IMR-90 (cell line): ENCODE measurements around the gene SLC6A9. TPM values are rescaled to one million over a fixed set of nuclear protein-coding genes. Genes with fewer than 3 reads are reported as not detected.

Experiments used
- ATAC-seq: fragments of 200-7000 bp; cut with Tn5 transposase; 2 replicates; pipeline ENCODE4 v1.9.1; 2020; ENCODE audit warnings: low read depth, mild to moderate bottlenecking, moderate library complexity
- BruUV-seq: library from RNA; stranded (reverse); fragments of 400-500 nt; replicated peaks from 2 replicates; lab custom pipeline; 2021; lab: Mats Ljungman, UMichigan
- CTCF ChIA-PET: fragments of 300-600 bp; formaldehyde crosslinking; extraction: SDS; loops from one replicate; lab custom pipeline; 2021; ENCODE audit warnings: antibody characterized with exemption; lab: Yijun Ruan, JAX
- POLR2A ChIA-PET: fragments of 300-600 bp; sonication (Branson Sonifier 250); formaldehyde crosslinking; loops from one replicate; lab custom pipeline; 2022; ENCODE audit warnings: antibody characterized with exemption; ENCODE audit not compliant: unreplicated experiment; lab: Charles Lee
- DNase-seq: peaks from one replicate; pipeline ENCODE4 v3.0.0; 2013
- H2AFZ ChIP-seq: replicated peaks from 2 replicates; pipeline ENCODE3; 2013; ENCODE audit warnings: low read length, mild to moderate bottlenecking; ENCODE audit not compliant: poor library complexity
- H2AK5ac ChIP-seq: 2 replicates; pipeline ENCODE4 v1.6.1; 2013; ENCODE audit warnings: low read depth, low read length, inconsistent platforms
- H2AK9ac ChIP-seq: replicated peaks from 2 replicates; pipeline ENCODE3; 2013; ENCODE audit warnings: mild to moderate bottlenecking, low read depth, low read length, moderate library complexity; ENCODE audit not compliant: poor library complexity
- H2BK120ac ChIP-seq: 2 replicates; pipeline ENCODE4 v1.6.1; 2013; ENCODE audit warnings: low read depth, low read length, inconsistent platforms
- H2BK15ac ChIP-seq: 3 replicates; pipeline ENCODE4 v1.6.1; 2013; ENCODE audit warnings: low read depth, low read length, inconsistent platforms
- H2BK20ac ChIP-seq: 2 replicates; pipeline ENCODE4 v1.6.1; 2013; ENCODE audit warnings: low read depth, mild to moderate bottlenecking, inconsistent platforms, low read length, moderate library complexity
- H2BK5ac ChIP-seq: 2 replicates; pipeline ENCODE4 v1.6.1; 2013; ENCODE audit warnings: mild to moderate bottlenecking, low read depth, low read length, inconsistent platforms; ENCODE audit not compliant: poor library complexity, severe bottlenecking
- H3K14ac ChIP-seq: replicated peaks from 2 replicates; pipeline ENCODE4 v1.6.1; 2013; ENCODE audit warnings: low read depth, low read length, inconsistent platforms
- H3K18ac ChIP-seq: 2 replicates; pipeline ENCODE4 v1.6.1; 2013; ENCODE audit warnings: low read depth, low read length, control low read depth
- H3K23ac ChIP-seq: 2 replicates; pipeline ENCODE4 v1.6.1; 2013; ENCODE audit warnings: low read depth, low read length, inconsistent platforms
- H3K27ac ChIP-seq: 2 replicates; pipeline ENCODE4 v1.5.1; 2013; ENCODE audit warnings: mild to moderate bottlenecking, control low read depth, low read length; ENCODE audit not compliant: insufficient read depth
- H3K27me3 ChIP-seq: 2 replicates; pipeline ENCODE4 v1.6.1; 2013; ENCODE audit warnings: low read length; ENCODE audit not compliant: control insufficient read depth, insufficient read depth
- H3K36me3 ChIP-seq: 2 replicates; pipeline ENCODE4 v1.6.1; 2013; ENCODE audit warnings: low read length, mixed read lengths; ENCODE audit not compliant: control insufficient read depth, insufficient read depth
- H3K4ac ChIP-seq: 2 replicates; pipeline ENCODE4 v1.6.1; 2013; ENCODE audit warnings: low read depth, low read length, inconsistent platforms
- H3K4me1 ChIP-seq: 2 replicates; pipeline ENCODE4 v1.6.1; 2013; ENCODE audit warnings: low read length, mixed read lengths; ENCODE audit not compliant: control insufficient read depth, insufficient read depth
- H3K4me2 ChIP-seq: 2 replicates; pipeline ENCODE4 v1.6.1; 2013; ENCODE audit warnings: low read depth, mild to moderate bottlenecking, control low read depth, low read length, moderate library complexity
- H3K4me3 ChIP-seq: 2 replicates; pipeline ENCODE4 v1.5.1; 2013; ENCODE audit warnings: low read depth, mild to moderate bottlenecking, control low read depth, low read length, moderate library complexity; ENCODE audit not compliant: insufficient read depth
- H3K56ac ChIP-seq: 2 replicates; pipeline ENCODE4 v1.6.1; 2013; ENCODE audit warnings: low read length, inconsistent platforms; ENCODE audit not compliant: insufficient read depth; ENCODE audit errors: extremely low read depth
- H3K79me1 ChIP-seq, 2 experiments: 2 replicates each; pipeline ENCODE4 v1.6.1; 2013; ENCODE audit warnings: low read length in 2 of 2, inconsistent platforms in 1 of 2, low read depth in 1 of 2
- H3K9ac ChIP-seq: 2 replicates; pipeline ENCODE4 v1.6.1; 2013; ENCODE audit warnings: low read depth, low read length, control low read depth
- H3K9me1 ChIP-seq: 2 replicates; pipeline ENCODE4 v1.6.1; 2013; ENCODE audit warnings: low read length, inconsistent platforms; ENCODE audit not compliant: insufficient read depth
- H3K9me3 ChIP-seq: 2 replicates; pipeline ENCODE4 v1.6.1; 2013; ENCODE audit warnings: low read length; ENCODE audit not compliant: control insufficient read depth, insufficient read depth
- H4K20me1 ChIP-seq: 2 replicates; pipeline ENCODE4 v1.6.1; 2013; ENCODE audit warnings: low read length, inconsistent platforms; ENCODE audit not compliant: insufficient read depth
- H4K5ac ChIP-seq: 2 replicates; pipeline ENCODE4 v1.6.1; 2013; ENCODE audit warnings: mild to moderate bottlenecking, low read depth, low read length, control low read depth
- H4K8ac ChIP-seq, 2 experiments: 2 replicates each; pipeline ENCODE4 v1.6.1; 2013; ENCODE audit warnings: low read depth in 2 of 2, low read length in 2 of 2, control low read depth in 1 of 2, inconsistent platforms in 1 of 2
- H4K91ac ChIP-seq: 2 replicates; pipeline ENCODE4 v1.6.1; 2013; ENCODE audit warnings: low read depth, low read length, inconsistent platforms; ENCODE audit not compliant: insufficient read depth
- BHLHE40 ChIP-seq: fragments of 150-350 bp; IDR thresholded peaks from 2 replicates; pipeline ENCODE4 v1.6.1; 2016; ENCODE audit warnings: mild to moderate bottlenecking, low read depth, low read length
- CEBPB ChIP-seq: IDR thresholded peaks from 2 replicates; pipeline ENCODE4 v1.6.1; 2012; ENCODE audit warnings: low read depth, low read length, improper control_type of control experiment
- CHD1 ChIP-seq: IDR thresholded peaks from 2 replicates; pipeline ENCODE4 v1.6.1; 2012; ENCODE audit warnings: low read depth, low read length, improper control_type of control experiment
- CTCF ChIP-seq: conservative IDR thresholded peaks from 2 replicates; pipeline ENCODE4 v1.5.1; 2012; ENCODE audit warnings: mild to moderate bottlenecking, low read depth, low read length, improper control_type of control experiment
- ELK1 ChIP-seq: fragments of 150-350 bp; IDR thresholded peaks from 2 replicates; pipeline ENCODE4 v1.6.1; 2016; ENCODE audit warnings: low read depth, mild to moderate bottlenecking, low read length, moderate library complexity, borderline replicate concordance
- FOS ChIP-seq: fragments of 150-350 bp; IDR thresholded peaks from 2 replicates; pipeline ENCODE4 v1.6.1; 2016; ENCODE audit warnings: low read depth, low read length
- MAFK ChIP-seq: IDR thresholded peaks from 2 replicates; pipeline ENCODE4 v1.6.1; 2012; ENCODE audit warnings: low read depth, low read length, improper control_type of control experiment
- MAZ ChIP-seq: IDR thresholded peaks from 2 replicates; pipeline ENCODE4 v1.6.1; 2012; ENCODE audit warnings: low read depth, mild to moderate bottlenecking, low read length, improper control_type of control experiment, moderate library complexity, borderline replicate concordance
- NFE2L2 ChIP-seq: fragments of 150-350 bp; IDR thresholded peaks from 2 replicates; pipeline ENCODE4 v1.6.1; 2016; ENCODE audit warnings: low read depth, mild to moderate bottlenecking, low read length
- POLR2A ChIP-seq: IDR thresholded peaks from 2 replicates; pipeline ENCODE4 v1.6.1; 2012; ENCODE audit warnings: mild to moderate bottlenecking, low read depth, low read length
- RCOR1 ChIP-seq: IDR thresholded peaks from 2 replicates; pipeline ENCODE4 v1.6.1; 2012; ENCODE audit warnings: mild to moderate bottlenecking, low read length, improper control_type of control experiment; ENCODE audit not compliant: insufficient replicate concordance
- RFX5 ChIP-seq: IDR thresholded peaks from 2 replicates; pipeline ENCODE4 v1.8.0; 2012; ENCODE audit warnings: low read depth, mild to moderate bottlenecking, low read length, moderate library complexity
- SMC3 ChIP-seq: fragments of 150-350 bp; IDR thresholded peaks from 2 replicates; pipeline ENCODE4 v1.6.1; 2016; ENCODE audit warnings: low read depth, mild to moderate bottlenecking, antibody characterized with exemption, low read length, moderate library complexity
- USF2 ChIP-seq: fragments of 150-350 bp; IDR thresholded peaks from 2 replicates; pipeline ENCODE4 v1.6.1; 2017; ENCODE audit warnings: mild to moderate bottlenecking, antibody characterized with exemption, low read length, low read depth
- WGBS, 2 experiments: methylation state at CpG; one replicate each; pipeline versions ENCODE4 v1.1.5 to v1.1.7; 2013; ENCODE audit warnings: missing lambda C conversion rate in 2 of 2; ENCODE audit not compliant: insufficient read length in 1 of 2; ENCODE audit errors: extremely low coverage in 2 of 2; 5-methylcytosine and 5-hydroxymethylcytosine counted together
- dilution Hi-C: fragments of 300-500 bp; cut with HindIII; formaldehyde crosslinking; loops from one replicate; pipeline ENCODE4 v1.14.3; 2018; ENCODE audit warnings: low sequenced_read_pairs; ENCODE audit not compliant: unreplicated experiment
- in situ Hi-C: fragments of 300-500 bp; cut with MboI; formaldehyde crosslinking; loops from 3 replicates; pipeline ENCODE4 v1.14.3; 2019; ENCODE audit warnings: low sequenced_read_pairs, inconsistent platforms, mixed read lengths
- intact Hi-C: fragments of 100-400 bp; cut with micrococcal nuclease; formaldehyde crosslinking; loops from 2 replicates; pipeline ENCODE4 v1.10.0; 2022
- polyA plus RNA-seq, 3 experiments: library from polyadenylated mRNA; depleted of rRNA; stranded (reverse); fragments of >200 nt; gene quantifications; 2 replicates each; pipeline ENCODE4 v1.2.3, GENCODE V29; 2012; ENCODE audit warnings: low replicate concordance in 1 of 3
- total RNA-seq: library from RNA; depleted of rRNA; stranded (reverse); fragments of >200 nt; gene quantifications from 2 replicates; pipeline ENCODE4 v1.2.3, GENCODE V29; 2012

Gene SLC6A9
- total and polyA plus RNA-seq, 2 of the 4 experiments (the other 2 are of a cell fraction) = 2.0 to 6.6 TPM

GRCh38 chr1:43949678-43950077 lies 81.6 kb downstream of the SLC6A9 start:
- in situ Hi-C loops = loop anchor here (25.0 kb wide), 1 partner anchor 412 kb away; the partner anchor contains the start of gene PTPRF
- ATAC-seq = no peak
- H3K9ac ChIP-seq = no peak overlapping the region
- no peaks in the 10 kb centered on the region for H3K27me3 ChIP-seq
- H2AK5ac ChIP-seq = no peak overlapping the region
- peaks cover 15% of the 10 kb centered on the region for H3K4me1 ChIP-seq
- H4K5ac ChIP-seq = no peak overlapping the region
- H2BK5ac ChIP-seq = no peak overlapping the region
- peaks cover 11% of the 10 kb centered on the region for H3K9me1 ChIP-seq
- H3K27ac ChIP-seq = no peak overlapping the region
- DNase-seq = no peak
- no peak overlapping the region for H3K4ac ChIP-seq
- no peak overlapping the region for H3K23ac ChIP-seq
- 91% methylated on average over 13 of the region's 13 CpGs; no CpG with 5 or more reads in 1 of the 2 experiments for WGBS, 2 experiments
- H3K4me3 ChIP-seq = no peak overlapping the region
- H3K14ac ChIP-seq = no peak overlapping the region
- H4K20me1 ChIP-seq = peaks cover 19% of the 10 kb centered on the region
- no peak overlapping the region for H2BK120ac ChIP-seq
- dilution Hi-C loops = no loop called here
- peaks cover 5% of the 10 kb centered on the region for H3K36me3 ChIP-seq
- BruUV-seq = no TSS peak
- H2BK20ac ChIP-seq = no peak overlapping the region
- intact Hi-C loops = no loop called here
- no peaks in the 10 kb centered on the region for H3K9me3 ChIP-seq
- H4K91ac ChIP-seq = no peak overlapping the region
- TF ChIP-seq SMC3 = no peak
- TF ChIP-seq POLR2A = no peak
- no peak for TF ChIP-seq FOS
- TF ChIP-seq CEBPB = no peak
- TF ChIP-seq RFX5 = no peak
- no peak for TF ChIP-seq NFE2L2
- TF ChIP-seq USF2 = no peak
- TF ChIP-seq ELK1 = no peak
- TF ChIP-seq CTCF = no peak
- TF ChIP-seq RCOR1 = no peak
- no peak for TF ChIP-seq CHD1
- no peak for TF ChIP-seq MAZ
- no peak for TF ChIP-seq BHLHE40
- TF ChIP-seq MAFK = no peak
- no peak overlapping the region for H2AK9ac ChIP-seq
- peaks cover 26 to 62% of the 10 kb centered on the region in 2 experiments for H3K79me1 ChIP-seq
- POLR2A ChIA-PET = no interaction called here
- H2AFZ ChIP-seq = no peak overlapping the region
- no peak overlapping the region for H3K4me2 ChIP-seq
- H4K8ac ChIP-seq = no peak overlapping the region
- H2BK15ac ChIP-seq = no peak overlapping the region
- H3K56ac ChIP-seq = no peak overlapping the region
- CTCF ChIA-PET = no interaction called here
- H3K18ac ChIP-seq = no peak overlapping the region
